SKM-1 treated with dmso at 0.1 percent for 144 hours (cell line): ENCODE measurements around the gene HPCAL1.
A peak's percentile ranks its signal among the peaks of the same experiment; 100 is the strongest.

Experiments
- DNase-seq: peaks from one replicate; lab custom pipeline; 2025; ENCODE audit not compliant: unreplicated experiment; lab: John Stamatoyannopoulos, UW

The HPCAL1 gene

GRCh38 chr2:10400978-10401951 lies 98.6 kb downstream of the HPCAL1 start:
- DNase-seq, result no peak

- DNase-seq, result no peak
These were observed 99.4 kb downstream of the HPCAL1 start for GRCh38 chr2:10402062-10402585.

- DNase-seq, result no peak
These were observed 100.0 kb downstream of the HPCAL1 start for GRCh38 chr2:10402653-10403215.

- no peak for DNase-seq
These were observed 101.8 kb downstream of the HPCAL1 start for GRCh38 chr2:10404324-10405143.

- no peak for DNase-seq
These were observed 102.7 kb downstream of the HPCAL1 start for GRCh38 chr2:10405448-10405847.

GRCh38 chr2:10406016-10406415 lies 103.3 kb downstream of the HPCAL1 start:
- DNase-seq, result no peak

- no peak for DNase-seq
These were observed 103.9 kb downstream of the HPCAL1 start for GRCh38 chr2:10406491-10407188.

- no peak for DNase-seq
These were observed 104.7 kb downstream of the HPCAL1 start for GRCh38 chr2:10407432-10407831.

GRCh38 chr2:10407841-10408648 lies 105.3 kb downstream of the HPCAL1 start:
- peak; percentile 96 for DNase-seq

GRCh38 chr2:10408649-10409579 lies 106.2 kb downstream of the HPCAL1 start:
- DNase-seq, result peak; percentile 39

GRCh38 chr2:10410001-10410822 lies 107.5 kb downstream of the HPCAL1 start:
- peak; percentile 85 for DNase-seq

- no peak for DNase-seq
These were observed 108.2 kb downstream of the HPCAL1 start for GRCh38 chr2:10410823-10411437.

GRCh38 chr2:10411557-10411956 lies 108.9 kb downstream of the HPCAL1 start:
- no peak for DNase-seq

- peak; percentile 31 for DNase-seq
These were observed 109.7 kb downstream of the HPCAL1 start for GRCh38 chr2:10412380-10412779.

GRCh38 chr2:10413503-10413902 lies 110.8 kb downstream of the HPCAL1 start:
- DNase-seq, result no peak

GRCh38 chr2:10413991-10414451 lies 111.3 kb downstream of the HPCAL1 start:
- DNase-seq, result no peak

- no peak for DNase-seq
These were observed 111.9 kb downstream of the HPCAL1 start for GRCh38 chr2:10414591-10414990.
